Right atrium auricular region (tissue), 2 donors: Measurements from ENCODE around the gene CAMK2G. TPM values are rescaled to one million over a fixed set of nuclear protein-coding genes. Genes with fewer than 3 reads are reported as not detected.
A peak's percentile ranks its signal among the peaks of the same experiment; 100 is the strongest.

Source experiments
- DNase-seq: peaks from one replicate; pipeline ENCODE4 v3.0.0-alpha.2; 2019; ENCODE audit warnings: low spot score
- H3K27ac ChIP-seq, 2 donors: fragments of 200-600 bp; sonication (generic); 1 replicate in 1 of 2; 2 replicates in 1 of 2; pipeline ENCODE4 v1.5.1; 2016 to 2019
- H3K27me3 ChIP-seq, 2 donors: fragments of 200-600 bp; sonication (generic); one replicate each; pipeline versions ENCODE4 v1.5.1 to v1.6.0; 2017 to 2019
- H3K36me3 ChIP-seq: fragments of 200-600 bp; sonication (generic); one replicate; pipeline ENCODE4 v1.5.1; 2016
- H3K4me1 ChIP-seq, 2 donors: fragments of 200-600 bp; sonication (generic); one replicate each; pipeline versions ENCODE4 v1.5.1 to v1.6.0; 2017 to 2019
- H3K4me3 ChIP-seq, 2 donors: fragments of 200-600 bp; sonication (generic); 1 replicate in 1 of 2; 2 replicates in 1 of 2; pipeline ENCODE4 v1.5.1; 2017 to 2019; ENCODE audit warnings: mild to moderate bottlenecking in 1 of 2, moderate library complexity in 1 of 2
- H3K9me3 ChIP-seq, 2 donors: fragments of 200-600 bp; sonication (generic); one replicate each; pipeline ENCODE4 v1.5.1; 2019
- total RNA-seq, 2 donors: library from RNA; depleted of rRNA; stranded (reverse); fragments of >200 nt; gene quantifications; one replicate each; pipeline ENCODE4 v1.1.0, GENCODE V29; 2016
- TF ChIP-seq, protein P1 (sequence below), 2 donors: fragments of 200-600 bp; sonication (generic); IDR thresholded peaks; one replicate each; pipeline ENCODE4 v1.5.1; 2019; ENCODE audit warnings: antibody characterized with exemption in 2 of 2

CAMK2G gene
- total RNA-seq, 2 donors from 2014 or later = 12.1 to 17.4 TPM

DNA sequence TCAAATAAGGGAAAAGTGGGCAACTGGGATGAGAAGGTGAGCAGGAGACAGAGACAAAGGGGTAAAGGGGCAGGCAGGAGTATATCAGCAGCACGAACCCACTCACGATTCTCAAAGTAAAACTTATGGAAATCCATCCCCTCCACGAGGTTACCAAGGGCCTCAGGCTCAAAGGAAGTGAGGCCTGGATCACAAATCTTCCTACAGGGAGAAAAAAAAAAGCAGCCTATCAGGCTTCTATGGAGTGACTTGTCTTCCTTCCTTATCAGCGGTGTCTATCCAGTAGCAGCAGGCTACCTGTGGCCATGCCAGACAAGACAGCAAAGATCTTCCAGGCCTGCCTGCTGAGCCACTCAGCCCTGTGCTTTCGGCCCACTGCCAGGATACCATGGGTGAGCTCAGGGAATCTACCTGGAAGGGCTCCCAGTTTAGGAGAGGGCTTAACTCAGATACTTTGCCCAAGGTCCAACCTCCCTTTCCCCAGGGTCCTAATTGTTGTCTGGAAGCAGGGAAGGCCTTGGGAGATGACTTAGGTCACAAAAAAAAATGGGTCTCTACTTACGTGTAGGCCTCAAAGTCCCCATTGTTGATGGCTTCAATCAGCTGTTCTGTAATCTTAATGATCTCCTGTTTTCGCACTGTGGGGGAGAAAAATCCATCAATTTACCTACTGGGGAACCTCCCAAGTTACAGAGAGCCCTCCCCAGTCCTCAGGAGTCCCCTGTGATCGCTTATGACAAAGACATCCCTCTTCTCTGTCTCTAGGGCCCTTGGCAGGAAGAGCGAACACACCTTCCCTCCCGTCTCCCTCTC lies 57.2 kb downstream of the CAMK2G start:
- Histone ChIP-seq H3K27me3 (no peaks in the 10 kb centered on the region), H3K4me1 (peaks cover 0 to 16% of the 10 kb centered on the region in 2 donors), H3K4me3 (no peak overlapping the region), H3K27ac (peak overlapping the region; percentile 35 to 56), H3K36me3 (peaks cover 16% of the 10 kb centered on the region), H3K9me3 (no peaks in the 10 kb centered on the region)
- TF ChIP-seq, protein P1, sequence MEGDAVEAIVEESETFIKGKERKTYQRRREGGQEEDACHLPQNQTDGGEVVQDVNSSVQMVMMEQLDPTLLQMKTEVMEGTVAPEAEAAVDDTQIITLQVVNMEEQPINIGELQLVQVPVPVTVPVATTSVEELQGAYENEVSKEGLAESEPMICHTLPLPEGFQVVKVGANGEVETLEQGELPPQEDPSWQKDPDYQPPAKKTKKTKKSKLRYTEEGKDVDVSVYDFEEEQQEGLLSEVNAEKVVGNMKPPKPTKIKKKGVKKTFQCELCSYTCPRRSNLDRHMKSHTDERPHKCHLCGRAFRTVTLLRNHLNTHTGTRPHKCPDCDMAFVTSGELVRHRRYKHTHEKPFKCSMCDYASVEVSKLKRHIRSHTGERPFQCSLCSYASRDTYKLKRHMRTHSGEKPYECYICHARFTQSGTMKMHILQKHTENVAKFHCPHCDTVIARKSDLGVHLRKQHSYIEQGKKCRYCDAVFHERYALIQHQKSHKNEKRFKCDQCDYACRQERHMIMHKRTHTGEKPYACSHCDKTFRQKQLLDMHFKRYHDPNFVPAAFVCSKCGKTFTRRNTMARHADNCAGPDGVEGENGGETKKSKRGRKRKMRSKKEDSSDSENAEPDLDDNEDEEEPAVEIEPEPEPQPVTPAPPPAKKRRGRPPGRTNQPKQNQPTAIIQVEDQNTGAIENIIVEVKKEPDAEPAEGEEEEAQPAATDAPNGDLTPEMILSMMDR (IDR thresholded peaks at IDR 0.05) = no peak
- no peak for DNase-seq

DNA sequence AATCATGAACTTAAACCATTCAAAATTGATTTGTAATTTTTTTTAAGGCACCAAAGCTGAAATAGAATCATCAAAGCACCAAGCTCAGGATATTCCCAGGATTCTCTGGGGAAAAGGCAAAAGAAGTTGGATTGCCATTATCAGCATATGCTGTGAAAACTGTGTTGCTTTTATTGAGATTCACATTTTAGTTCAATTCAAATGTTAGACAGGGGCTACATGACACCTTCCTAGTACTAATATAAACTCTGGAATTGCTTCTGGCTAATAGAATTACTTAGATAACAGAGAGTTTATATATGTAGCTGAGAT lies 58.7 kb downstream of the CAMK2G start:
- peaks cover 9% of the 10 kb centered on the region for H3K36me3 ChIP-seq
- no peak overlapping the region for H3K4me3 ChIP-seq
- H3K4me1 ChIP-seq = peaks cover 0 to 17% of the 10 kb centered on the region in 2 donors

DNA sequence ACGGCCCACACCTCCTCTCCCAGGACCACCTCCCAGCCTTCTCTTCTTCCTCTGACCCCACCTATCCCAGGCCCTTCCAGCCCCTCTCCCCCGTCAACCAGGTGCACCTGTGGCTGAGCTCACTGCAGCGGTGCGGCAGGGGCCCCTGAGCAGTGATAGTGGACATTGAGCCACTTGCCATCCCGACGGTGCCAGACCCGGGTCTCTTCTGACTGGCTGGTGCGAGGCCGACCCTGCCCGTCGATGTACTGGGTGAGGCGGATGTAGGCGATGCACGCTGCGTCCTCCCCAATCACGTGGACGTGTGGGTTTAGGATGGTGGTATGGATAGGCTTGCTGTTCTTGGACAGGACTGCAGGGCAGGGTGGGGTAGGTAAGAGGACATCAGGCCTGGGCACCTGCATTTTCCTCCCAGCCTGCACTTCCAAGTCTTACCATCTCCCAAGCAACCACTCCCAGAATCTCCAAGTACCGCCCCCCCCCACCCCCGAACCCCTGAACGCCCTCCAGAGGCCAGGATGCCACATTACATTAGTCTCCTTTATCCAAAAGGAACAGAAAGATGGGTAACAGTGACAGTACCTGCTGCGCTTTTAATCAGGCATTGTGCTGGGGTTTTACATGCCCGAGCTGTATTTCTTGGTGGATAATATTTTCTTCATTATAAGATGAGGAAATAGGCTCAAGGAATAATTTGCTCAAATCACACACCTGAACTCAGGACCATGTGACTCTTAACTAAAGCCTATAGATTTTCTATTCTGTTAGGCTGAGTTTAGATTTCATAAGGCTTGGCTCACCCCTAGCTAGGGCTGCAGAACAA lies 59.2 kb downstream of the CAMK2G start:
- Histone ChIP-seq H3K36me3 (peaks cover 9% of the 10 kb centered on the region), H3K27me3 (no peaks in the 10 kb centered on the region), H3K9me3 (no peaks in the 10 kb centered on the region), H3K4me3 (no peak overlapping the region), H3K4me1 (peaks cover 0 to 23% of the 10 kb centered on the region in 2 donors), H3K27ac (peak overlapping the region; percentile 35 to 72)
- TF ChIP-seq, protein P1 (IDR thresholded peaks at IDR 0.05) = peak in 1 of 2 donors; percentile 28
- DNase-seq = no peak

More for the DNA sequence above, 58.7 kb downstream of the CAMK2G start:
- Histone ChIP-seq H3K27me3 (no peaks in the 10 kb centered on the region), H3K9me3 (no peaks in the 10 kb centered on the region), H3K27ac (peak overlapping the region; percentile 35 to 72)
- TF ChIP-seq, protein P1 (IDR thresholded peaks at IDR 0.05) = no peak
- DNase-seq = no peak

DNA sequence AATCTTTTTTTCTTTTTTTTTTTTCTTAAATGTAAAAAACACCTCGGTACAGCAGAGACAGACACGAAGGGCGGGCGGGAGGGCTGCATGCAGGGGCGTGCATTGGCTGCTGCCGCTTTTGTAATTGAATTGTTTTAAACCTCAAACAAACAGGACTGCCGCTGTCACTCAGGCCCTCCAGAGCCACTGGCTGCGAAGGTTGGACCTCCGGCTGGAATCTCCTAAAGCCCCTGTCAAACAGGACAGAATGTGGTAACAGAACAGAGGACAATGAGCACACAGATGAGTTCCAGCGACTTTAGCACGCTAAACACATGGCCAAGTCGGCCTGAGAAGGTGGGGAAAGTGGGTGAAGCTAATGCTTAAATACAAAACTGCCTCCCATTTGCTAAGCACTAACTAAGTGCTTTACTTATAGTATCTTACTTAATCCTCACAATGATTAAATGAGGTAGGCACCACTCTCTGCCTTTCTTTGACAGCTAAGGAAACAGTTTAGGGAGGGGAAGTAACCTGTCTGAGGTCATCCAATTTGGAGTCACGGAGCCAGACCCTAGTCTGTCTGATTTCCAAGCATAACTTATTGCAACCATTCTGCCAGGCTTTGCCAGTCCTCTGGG lies 60.0 kb downstream of the CAMK2G start:
- peaks cover 0 to 25% of the 10 kb centered on the region in 2 donors for H3K4me1 ChIP-seq
- H3K36me3 ChIP-seq = peaks cover 9% of the 10 kb centered on the region

DNA sequence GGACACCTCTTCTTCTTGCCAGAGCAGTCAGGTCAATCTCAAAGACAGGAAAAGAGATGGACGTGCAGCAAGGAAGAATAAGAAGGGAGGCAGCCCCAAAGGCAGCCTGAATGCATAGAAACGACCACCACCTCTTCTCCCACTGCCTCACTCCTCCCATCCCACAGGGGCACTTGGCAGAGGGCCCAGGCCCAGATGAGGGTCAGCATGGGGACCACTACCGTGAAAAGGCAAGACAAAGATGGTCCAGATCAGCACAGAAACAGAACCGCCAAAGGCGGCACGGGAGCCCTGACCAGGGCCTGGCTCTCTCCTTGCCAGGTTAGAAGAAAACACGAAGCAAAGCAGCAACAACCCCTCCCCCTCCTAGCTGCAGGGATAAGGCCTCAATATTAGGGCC lies 61.0 kb downstream of the CAMK2G start:
- H3K27me3 ChIP-seq = no peaks in the 10 kb centered on the region
- H3K36me3 ChIP-seq = peaks cover 16% of the 10 kb centered on the region
- no peak overlapping the region for H3K4me3 ChIP-seq
- TF ChIP-seq, protein P1 (IDR thresholded peaks at IDR 0.05) = no peak
- DNase-seq = no peak
- H3K9me3 ChIP-seq = no peaks in the 10 kb centered on the region
- H3K4me1 ChIP-seq = peaks cover 0 to 23% of the 10 kb centered on the region in 2 donors
- no peak overlapping the region for H3K27ac ChIP-seq

More for the DNA sequence above, 60.0 kb downstream of the CAMK2G start:
- no peak overlapping the region for H3K4me3 ChIP-seq
- no peak for DNase-seq
- TF ChIP-seq, protein P1 (IDR thresholded peaks at IDR 0.05) = no peak
- H3K27ac ChIP-seq = no peak overlapping the region
- H3K27me3 ChIP-seq = no peaks in the 10 kb centered on the region
- H3K9me3 ChIP-seq = no peaks in the 10 kb centered on the region
